GM23248 (cell line): Measurements from ENCODE around the gene DHCR24.

Experiments used
- EZH2 ChIP-seq: fragments of 200-600 bp; sonication (generic); IDR thresholded peaks from 2 replicates; pipeline ENCODE4 v1.6.1; 2018; ENCODE audit warnings: antibody characterized with exemption, mild to moderate bottlenecking; ENCODE audit not compliant: insufficient read depth, poor library complexity, severe bottlenecking
- EZH2phosphoT487 ChIP-seq: fragments of 200-600 bp; sonication (generic); IDR thresholded peaks from 2 replicates; pipeline ENCODE4 v1.6.1; 2018; ENCODE audit warnings: antibody characterized with exemption, moderate library complexity, mild to moderate bottlenecking, low read depth; ENCODE audit not compliant: insufficient read depth

DNA sequence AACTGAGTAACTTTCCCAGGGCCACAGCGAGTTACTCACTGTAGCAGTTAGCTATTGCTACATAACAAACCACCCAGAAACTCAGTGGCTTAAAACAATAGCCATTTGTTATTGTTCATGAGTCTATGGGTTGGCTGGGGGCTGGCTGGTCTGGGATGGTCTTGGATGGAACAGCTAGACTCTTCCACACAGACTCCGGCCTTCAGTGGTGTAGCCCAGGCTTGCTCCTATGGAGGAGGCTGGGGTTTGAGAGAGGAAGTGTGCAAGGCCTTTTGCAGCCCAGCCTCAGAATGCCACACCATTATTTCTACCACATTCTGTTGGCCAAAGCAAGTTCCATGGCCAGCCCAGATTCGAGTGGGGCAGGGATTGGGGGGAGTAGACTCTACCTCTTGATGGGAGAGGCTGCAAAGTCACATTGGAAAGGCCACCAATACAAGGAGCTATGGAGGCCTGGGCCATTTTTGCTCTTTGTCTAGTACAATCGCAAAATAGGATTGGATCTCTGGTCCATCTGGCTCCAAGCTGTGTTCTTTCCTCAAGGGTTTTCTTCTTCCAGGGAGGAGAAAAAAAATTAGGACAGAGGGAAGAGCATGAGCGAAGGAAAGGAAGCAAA lies 48.3 kb downstream of the DHCR24 start:
- no peak for TF ChIP-seq EZH2
- no peak for TF ChIP-seq EZH2phosphoT487
